ENCODE measurements around the gene SYNC.
A peak's percentile ranks its signal among the peaks of the same experiment; 100 is the strongest.

The SYNC gene

GRCh38 chr1:32652244-32652962, 50.2 kb downstream of the SYNC start:
- Histone ChIP-seq H3K79me2 (ENCODE audit: insufficient read depth, low read length) (peaks cover 57% of the 10 kb centered on the region), H3K4me1 (ENCODE audit: insufficient read depth, low read length, severe bottlenecking) (peaks cover 55% of the 10 kb centered on the region), H3K36me3 (ENCODE audit: insufficient read depth, low read length) (peaks cover 65% of the 10 kb centered on the region), H3K27me3 (ENCODE audit: insufficient read depth, low read length) (no peaks in the 10 kb centered on the region), H3K9me3 (ENCODE audit: low read length) (no peaks in the 10 kb centered on the region), H3K9me2 (ENCODE audit: low read depth, low read length) (no peaks in the 10 kb centered on the region), H4K20me1 (ENCODE audit: insufficient read depth, low read length) (no peaks in the 10 kb centered on the region), H3K27ac (ENCODE audit: low read depth, low read length, poor library complexity, severe bottlenecking) (peak overlapping the region; percentile 88), H3K4me3 (ENCODE audit: low read depth, low read length, poor library complexity, severe bottlenecking) (peak overlapping the region; percentile 96), H2AFZ (ENCODE audit: low read length) (no peak overlapping the region), H3F3A (ENCODE audit: insufficient read depth, low read length) (no peaks in the 10 kb centered on the region), H3K9ac (ENCODE audit: low read length) (peak overlapping the region; percentile 98), H3K4me2 (ENCODE audit: low read length) (peak overlapping the region; percentile 77)
- TF ChIP-seq EZH2 (IDR thresholded peaks at IDR 0.05; ENCODE audit: borderline replicate concordance, low read length) (no peak), CTCF (IDR thresholded peaks at IDR 0.05; ENCODE audit: low read length) (no peak)

- H3K9me2 ChIP-seq (ENCODE audit: low read depth, low read length): no peaks in the 10 kb centered on the region
- no peaks in the 10 kb centered on the region for H3K9me3 ChIP-seq (ENCODE audit: low read length)
- H3K4me1 ChIP-seq (ENCODE audit: insufficient read depth, low read length, severe bottlenecking): peaks cover 55% of the 10 kb centered on the region
- H4K20me1 ChIP-seq (ENCODE audit: insufficient read depth, low read length): no peaks in the 10 kb centered on the region
- peaks cover 59% of the 10 kb centered on the region for H3K79me2 ChIP-seq (ENCODE audit: insufficient read depth, low read length)
- H3K9ac ChIP-seq (ENCODE audit: low read length): peak overlapping the region; percentile 98
- peak overlapping the region; percentile 96 for H3K4me3 ChIP-seq (ENCODE audit: low read depth, low read length, poor library complexity, severe bottlenecking)
- peaks cover 56% of the 10 kb centered on the region for H3K36me3 ChIP-seq (ENCODE audit: insufficient read depth, low read length)
- H3K27ac ChIP-seq (ENCODE audit: low read depth, low read length, poor library complexity, severe bottlenecking): peak overlapping the region; percentile 88
- H3F3A ChIP-seq (ENCODE audit: insufficient read depth, low read length): no peaks in the 10 kb centered on the region
- H3K4me2 ChIP-seq (ENCODE audit: low read length): peak overlapping the region; percentile 77
- TF ChIP-seq CTCF (IDR thresholded peaks at IDR 0.05; ENCODE audit: low read length) (no peak), EZH2 (IDR thresholded peaks at IDR 0.05; ENCODE audit: borderline replicate concordance, low read length) (no peak)
- no peaks in the 10 kb centered on the region for H3K27me3 ChIP-seq (ENCODE audit: insufficient read depth, low read length)
- H2AFZ ChIP-seq (ENCODE audit: low read length): no peak overlapping the region
Measured at GRCh38 chr1:32651461-32652073, 51.0 kb downstream of the SYNC start.

- peak within 1 kb of the TSS; percentile 93 for H3K4me2 ChIP-seq (ENCODE audit: low read length)
- peaks cover 50% of the 10 kb centered on the region for H3K36me3 ChIP-seq (ENCODE audit: insufficient read depth, low read length)
- peaks cover 57% of the 10 kb centered on the region for H3K4me1 ChIP-seq (ENCODE audit: insufficient read depth, low read length, severe bottlenecking)
Measured at GRCh38 chr1:32650752-32651460, 51.7 kb downstream of the SYNC start, which contains the start of gene RBBP4. Gene RBBP4 (plus strand): TSS chr1:32651208. CDS start chr1:32651307, 99 bp downstream.

More at GRCh38 chr1:32650752-32651460, 51.7 kb downstream of the SYNC start, which contains the start of gene RBBP4:
- H2AFZ ChIP-seq (ENCODE audit: low read length): no peak within 1 kb of the TSS
- H3K9me3 ChIP-seq (ENCODE audit: low read length): no peaks in the 10 kb centered on the region
- no peaks in the 10 kb centered on the region for H3K27me3 ChIP-seq (ENCODE audit: insufficient read depth, low read length)
- TF ChIP-seq EZH2 (IDR thresholded peaks at IDR 0.05; ENCODE audit: borderline replicate concordance, low read length) (no peak), CTCF (IDR thresholded peaks at IDR 0.05; ENCODE audit: low read length) (no peak)
- peak within 1 kb of the TSS; percentile 98 for H3K4me3 ChIP-seq (ENCODE audit: low read depth, low read length, poor library complexity, severe bottlenecking)
- H3K79me2 ChIP-seq (ENCODE audit: insufficient read depth, low read length): peaks cover 57% of the 10 kb centered on the region
- no peaks in the 10 kb centered on the region for H3K9me2 ChIP-seq (ENCODE audit: low read depth, low read length)
- H4K20me1 ChIP-seq (ENCODE audit: insufficient read depth, low read length): no peaks in the 10 kb centered on the region
- peak within 1 kb of the TSS; percentile 98 for H3K27ac ChIP-seq (ENCODE audit: low read depth, low read length, poor library complexity, severe bottlenecking)
- no peaks in the 10 kb centered on the region for H3F3A ChIP-seq (ENCODE audit: insufficient read depth, low read length)
- peak within 1 kb of the TSS; percentile 98 for H3K9ac ChIP-seq (ENCODE audit: low read length)
